Muscle of arm (tissue), 14 donors: Measurements from ENCODE around the gene IFNGR2. TPM values are rescaled to one million over a fixed set of nuclear protein-coding genes. Genes with fewer than 3 reads are reported as not detected.
"Not testable (repeated sequence)": the region's sequence is repeated elsewhere in the genome, so short reads cannot be mapped to it uniquely, and the experiment has no call there.

Experiments used
- DNase-seq: peaks from one replicate; pipeline ENCODE4 v3.0.0-alpha.2; 2013
- long read RNA-seq, 11 donors: transcript quantifications; one replicate each; lab custom pipeline, GENCODE V29; 2026
- polyA plus RNA-seq, 12 donors: library from polyadenylated mRNA; unstranded; fragments of 120-200 nt; gene quantifications; one replicate each; pipeline ENCODE4 v1.2.1, GENCODE V29; 2013; ENCODE audit not compliant: insufficient read length in 12 of 12

Gene IFNGR2
- polyA plus RNA-seq, result 10 to 100 TPM in 11 of 12 donors, not detected in 1; 49.3 to 90.4 (median 54.2) TPM
- long read RNA-seq, donor 1, transcript IFNGR2-201 (7 exons, 2,221 nt), result major isoform, 36 of 64 reads
- long read RNA-seq, donor 1, partial matches to known transcripts, result 28 of 64 reads
- long read RNA-seq, donor 1, other reads (novel, unspliced or antisense), result 0 of 64 reads
- long read RNA-seq, donor 2, transcript IFNGR2-201 (7 exons, 2,221 nt), result major isoform, 38 of 93 reads
- long read RNA-seq, donor 2, partial matches to known transcripts, result 55 of 93 reads
- long read RNA-seq, donor 2, other reads (novel, unspliced or antisense), result 0 of 93 reads
- long read RNA-seq, donor 3, transcript IFNGR2-201 (7 exons, 2,221 nt), result major isoform, 9 of 9 reads
- long read RNA-seq, donor 3, partial matches to known transcripts, result 0 of 9 reads
- long read RNA-seq, donor 3, other reads (novel, unspliced or antisense), result 0 of 9 reads
- long read RNA-seq, donor 4, transcript IFNGR2-201 (7 exons, 2,221 nt), result major isoform, 7 of 27 reads
- long read RNA-seq, donor 4, partial matches to known transcripts, result 20 of 27 reads
- long read RNA-seq, donor 4, other reads (novel, unspliced or antisense), result 0 of 27 reads
- long read RNA-seq, donor 5, transcript IFNGR2-201 (7 exons, 2,221 nt), result major isoform, 28 of 28 reads
- long read RNA-seq, donor 5, partial matches to known transcripts, result 0 of 28 reads
- long read RNA-seq, donor 5, other reads (novel, unspliced or antisense), result 0 of 28 reads
- long read RNA-seq, donor 6, transcript IFNGR2-201 (7 exons, 2,221 nt), result major isoform, 21 of 27 reads
- long read RNA-seq, donor 6, partial matches to known transcripts, result 6 of 27 reads
- long read RNA-seq, donor 6, other reads (novel, unspliced or antisense), result 0 of 27 reads
- long read RNA-seq, donor 7, transcript IFNGR2-201 (7 exons, 2,221 nt), result major isoform, 18 of 23 reads
- long read RNA-seq, donor 7, partial matches to known transcripts, result 5 of 23 reads
- long read RNA-seq, donor 7, other reads (novel, unspliced or antisense), result 0 of 23 reads
- long read RNA-seq, donor 8, transcript IFNGR2-201 (7 exons, 2,221 nt), result major isoform, 20 of 20 reads
- long read RNA-seq, donor 8, partial matches to known transcripts, result 0 of 20 reads
- long read RNA-seq, donor 8, other reads (novel, unspliced or antisense), result 0 of 20 reads
- long read RNA-seq, donor 9, partial matches to known transcripts, result 55 of 60 reads
- long read RNA-seq, donor 9, other reads (novel, unspliced or antisense), result 0 of 60 reads
- long read RNA-seq, donor 10, transcript IFNGR2-201 (7 exons, 2,221 nt), result major isoform, 12 of 51 reads
- long read RNA-seq, donor 10, partial matches to known transcripts, result 36 of 51 reads
- long read RNA-seq, donor 10, other reads (novel, unspliced or antisense), result 0 of 51 reads
- long read RNA-seq, donor 11, transcript IFNGR2-201 (7 exons, 2,221 nt), result major isoform, 30 of 35 reads
- long read RNA-seq, donor 11, partial matches to known transcripts, result 5 of 35 reads
- long read RNA-seq, donor 11, other reads (novel, unspliced or antisense), result 0 of 35 reads

- DNase-seq, result no peak
These were observed at the start of gene IFNGR2 for GRCh38 chr21:33403128-33403785. Gene IFNGR2, plus strand, starts transcription at chr21:33403413. Its CDS starts 131 bp downstream, at chr21:33403544.

- no peak for DNase-seq
These were observed 47.9 kb upstream of the IFNGR2 start for GRCh38 chr21:33355355-33355754.

- DNase-seq, result no peak
These were observed 47.2 kb upstream of the IFNGR2 start for GRCh38 chr21:33355996-33356395.

- no peak for DNase-seq
These were observed 46.0 kb upstream of the IFNGR2 start for GRCh38 chr21:33357177-33357576.

GRCh38 chr21:33359446-33359845 lies 43.8 kb upstream of the IFNGR2 start:
- no peak for DNase-seq

GRCh38 chr21:33360281-33360680 lies 42.9 kb upstream of the IFNGR2 start:
- DNase-seq, result no peak

GRCh38 chr21:33360881-33361602 lies 42.2 kb upstream of the IFNGR2 start:
- DNase-seq, result peak; percentile 66

GRCh38 chr21:33362044-33362555 lies 41.1 kb upstream of the IFNGR2 start:
- DNase-seq, result no peak

- DNase-seq, result not testable (repeated sequence)
These were observed 39.2 kb upstream of the IFNGR2 start for GRCh38 chr21:33363911-33364609.

- no peak for DNase-seq
These were observed 38.4 kb upstream of the IFNGR2 start for GRCh38 chr21:33364830-33365229.

- no peak for DNase-seq
These were observed 35.8 kb upstream of the IFNGR2 start for GRCh38 chr21:33367309-33367973.

- DNase-seq, result no peak
These were observed 35.1 kb upstream of the IFNGR2 start for GRCh38 chr21:33368124-33368523.

GRCh38 chr21:33368576-33368975 lies 34.6 kb upstream of the IFNGR2 start:
- DNase-seq, result no peak

GRCh38 chr21:33369586-33369985 lies 33.6 kb upstream of the IFNGR2 start:
- no peak for DNase-seq

- no peak for DNase-seq
These were observed 32.9 kb upstream of the IFNGR2 start for GRCh38 chr21:33370305-33370704.

- DNase-seq, result no peak
These were observed 31.8 kb upstream of the IFNGR2 start for GRCh38 chr21:33371366-33371765.

- DNase-seq, result no peak
These were observed 30.6 kb upstream of the IFNGR2 start for GRCh38 chr21:33372582-33372981.

GRCh38 chr21:33373451-33373850 lies 29.8 kb upstream of the IFNGR2 start:
- no peak for DNase-seq

- DNase-seq, result no peak
These were observed 29.1 kb upstream of the IFNGR2 start for GRCh38 chr21:33374080-33374449.
